ENCODE results near the gene FBXL19. TPM values are rescaled to one million over a fixed set of nuclear protein-coding genes. Genes with fewer than 3 reads are reported as not detected.

The FBXL19 gene
- total and polyA plus RNA-seq, 2 donors (not counting 1 experiment from before 2014, with no cell fraction given): 3.1 to 14.5 TPM

DNA sequence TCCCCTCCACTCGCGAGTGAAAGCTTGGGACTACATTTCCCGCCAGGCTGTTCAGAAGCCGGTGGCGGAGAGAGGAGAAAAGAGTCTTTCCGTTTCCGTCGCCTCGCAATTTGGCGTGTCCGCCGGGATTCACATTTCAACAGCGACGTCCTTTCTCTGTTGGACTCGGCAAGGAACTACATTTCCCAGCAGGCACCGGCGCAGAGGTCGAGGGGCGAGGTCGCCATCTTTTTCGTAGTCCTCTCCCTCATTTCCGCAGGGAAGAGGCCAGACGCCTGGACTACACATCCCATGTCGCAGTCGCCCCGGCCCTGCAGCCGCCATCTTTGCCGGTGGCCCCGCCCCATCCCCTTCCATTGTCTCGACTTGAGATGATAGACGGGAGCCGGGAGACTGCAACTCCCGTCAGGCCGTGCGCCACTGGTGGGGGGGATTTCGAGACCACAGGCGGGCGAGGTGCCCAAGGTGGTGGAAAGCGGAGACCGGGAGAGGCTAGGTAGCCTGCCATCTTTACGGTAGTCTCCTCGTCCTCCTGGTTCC, 882 bp upstream of the FBXL19 start:
- Histone ChIP-seq H3K27me3 (ENCODE audit: control insufficient read depth, insufficient read depth, low read length) (no peaks in the 10 kb centered on the region), H3K36me3 (ENCODE audit: control insufficient read depth, insufficient read depth, low read length) (peaks cover 2% of the 10 kb centered on the region), H3K4me1 (ENCODE audit: control insufficient read depth, extremely low read depth, insufficient read depth, low read length) (no peaks in the 10 kb centered on the region), H3K27ac (ENCODE audit: insufficient read depth, low read length) (peak overlapping the region; percentile 98), H3K79me2 (ENCODE audit: control insufficient read depth, insufficient read depth, low read length) (no peaks in the 10 kb centered on the region), H3K9me3 (ENCODE audit: control insufficient read depth, insufficient read depth, low read depth, low read length) (no peaks in the 10 kb centered on the region), H2AFZ (ENCODE audit: low read length) (peak overlapping the region; percentile 100), H3K4me3 (replicated peaks in 1 of 4; ENCODE audit: control extremely low read depth in 1 of 4, insufficient read depth in 1 of 4, low read depth in 3 of 4, low read length in 4 of 4) (peak overlapping the region; percentile 79 to 100 (median 94)), H3K9ac (ENCODE audit: insufficient read depth, low read length) (peak overlapping the region; percentile 83), H3K4me2 (ENCODE audit: extremely low read depth, insufficient read depth, low read length) (peak overlapping the region; percentile 91), H4K20me1 (ENCODE audit: control insufficient read depth, extremely low read depth, insufficient read depth, low read length) (no peaks in the 10 kb centered on the region)
- DNase-seq (ENCODE audit: low read depth in 2 of 2): peak; percentile 99 to 100
- TF ChIP-seq EZH2 (IDR thresholded peaks at IDR 0.05; ENCODE audit: low read length, missing control alignments): no peak
- TF ChIP-seq, protein P1, sequence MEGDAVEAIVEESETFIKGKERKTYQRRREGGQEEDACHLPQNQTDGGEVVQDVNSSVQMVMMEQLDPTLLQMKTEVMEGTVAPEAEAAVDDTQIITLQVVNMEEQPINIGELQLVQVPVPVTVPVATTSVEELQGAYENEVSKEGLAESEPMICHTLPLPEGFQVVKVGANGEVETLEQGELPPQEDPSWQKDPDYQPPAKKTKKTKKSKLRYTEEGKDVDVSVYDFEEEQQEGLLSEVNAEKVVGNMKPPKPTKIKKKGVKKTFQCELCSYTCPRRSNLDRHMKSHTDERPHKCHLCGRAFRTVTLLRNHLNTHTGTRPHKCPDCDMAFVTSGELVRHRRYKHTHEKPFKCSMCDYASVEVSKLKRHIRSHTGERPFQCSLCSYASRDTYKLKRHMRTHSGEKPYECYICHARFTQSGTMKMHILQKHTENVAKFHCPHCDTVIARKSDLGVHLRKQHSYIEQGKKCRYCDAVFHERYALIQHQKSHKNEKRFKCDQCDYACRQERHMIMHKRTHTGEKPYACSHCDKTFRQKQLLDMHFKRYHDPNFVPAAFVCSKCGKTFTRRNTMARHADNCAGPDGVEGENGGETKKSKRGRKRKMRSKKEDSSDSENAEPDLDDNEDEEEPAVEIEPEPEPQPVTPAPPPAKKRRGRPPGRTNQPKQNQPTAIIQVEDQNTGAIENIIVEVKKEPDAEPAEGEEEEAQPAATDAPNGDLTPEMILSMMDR (conservative IDR thresholded peaks at IDR 0.05 in 1 of 2, IDR thresholded peaks at IDR 0.05 in 1 of 2; ENCODE audit: low read depth in 1 of 2, low read length in 2 of 2): no peak

DNA sequence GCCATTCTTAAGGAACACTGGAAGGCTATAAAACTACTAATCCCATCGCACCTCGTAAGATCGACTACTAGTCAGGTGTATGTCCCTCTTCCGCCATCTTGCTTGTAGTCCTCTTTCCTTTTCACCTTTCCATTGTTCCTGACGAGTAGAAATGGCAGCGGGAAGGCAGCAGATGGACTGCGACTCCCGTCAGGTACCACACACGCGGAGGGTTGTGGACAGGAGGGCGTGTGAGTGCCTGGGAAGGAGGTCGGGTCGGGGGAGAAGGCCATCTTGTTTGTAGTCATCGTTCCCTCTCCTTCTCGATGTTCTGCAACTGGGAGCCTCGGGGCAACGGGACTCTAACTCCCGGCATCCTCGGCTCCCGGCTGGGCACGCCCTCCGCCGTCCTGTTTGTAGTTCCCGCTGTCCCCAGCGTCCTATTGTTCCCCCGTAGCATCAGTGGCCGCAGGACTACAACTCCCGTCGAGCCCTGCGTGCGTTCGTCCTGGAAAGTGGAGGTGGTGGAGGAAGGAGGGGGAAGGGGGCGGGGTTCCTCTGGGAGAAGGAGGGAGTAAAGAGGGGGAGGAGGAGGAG, 324 bp upstream of the FBXL19 start:
- DNase-seq (ENCODE audit: low read depth in 2 of 2): peak; percentile 99 to 100

More for the DNA sequence above, 324 bp upstream of the FBXL19 start:
- Histone ChIP-seq H2AFZ (ENCODE audit: low read length) (peak overlapping the region; percentile 100), H3K4me1 (ENCODE audit: control insufficient read depth, extremely low read depth, insufficient read depth, low read length) (no peaks in the 10 kb centered on the region), H3K9me3 (ENCODE audit: control insufficient read depth, insufficient read depth, low read depth, low read length) (no peaks in the 10 kb centered on the region), H3K27ac (ENCODE audit: insufficient read depth, low read length) (peak overlapping the region; percentile 98), H3K9ac (ENCODE audit: insufficient read depth, low read length) (peak overlapping the region; percentile 83), H4K20me1 (ENCODE audit: control insufficient read depth, extremely low read depth, insufficient read depth, low read length) (no peaks in the 10 kb centered on the region), H3K27me3 (ENCODE audit: control insufficient read depth, insufficient read depth, low read length) (no peaks in the 10 kb centered on the region), H3K79me2 (ENCODE audit: control insufficient read depth, insufficient read depth, low read length) (no peaks in the 10 kb centered on the region), H3K36me3 (ENCODE audit: control insufficient read depth, insufficient read depth, low read length) (peaks cover 2% of the 10 kb centered on the region), H3K4me2 (ENCODE audit: extremely low read depth, insufficient read depth, low read length) (peak overlapping the region; percentile 91), H3K4me3 (replicated peaks in 1 of 4; ENCODE audit: control extremely low read depth in 1 of 4, insufficient read depth in 1 of 4, low read depth in 3 of 4, low read length in 4 of 4) (peak overlapping the region; percentile 79 to 100 (median 94))
- TF ChIP-seq, protein P1 (conservative IDR thresholded peaks at IDR 0.05 in 1 of 2, IDR thresholded peaks at IDR 0.05 in 1 of 2; ENCODE audit: low read depth in 1 of 2, low read length in 2 of 2): no peak
- TF ChIP-seq EZH2 (IDR thresholded peaks at IDR 0.05; ENCODE audit: low read length, missing control alignments): no peak

Measured in fibroblast of lung (primary cell).